NCI-H187 (cell line): ENCODE results near the gene HCRTR2.
"Not testable (repeated sequence)": the region's sequence is repeated elsewhere in the genome, so short reads cannot be mapped to it uniquely, and the experiment has no call there.

Experiments used
- DNase-seq, 2 experiments: peaks; one replicate each; lab custom pipeline; 2025; lab: John Stamatoyannopoulos, UW

HCRTR2 gene

GRCh38 chr6:55220961-55221360 is 46.6 kb downstream of the HCRTR2 start:
- no peak for DNase-seq

DNA sequence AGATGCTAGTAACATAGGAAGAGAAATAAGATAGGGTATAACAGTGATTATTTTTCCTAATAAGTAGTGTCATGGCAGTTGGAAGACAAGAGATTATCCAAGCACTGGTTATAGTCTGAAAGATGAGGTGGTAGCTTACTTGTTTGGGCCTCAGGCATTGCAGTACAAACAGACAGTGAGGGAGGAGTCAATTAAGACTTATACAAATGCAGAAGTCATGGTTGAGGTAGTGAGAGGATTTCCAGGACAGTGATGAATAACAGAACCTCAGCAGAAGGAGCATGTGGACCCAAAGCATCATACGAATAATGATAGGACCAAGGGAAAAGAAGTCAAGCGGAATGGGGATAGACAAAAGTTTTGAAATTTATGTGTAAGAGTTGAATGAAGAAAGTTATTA is 53.5 kb downstream of the HCRTR2 start:
- DNase-seq: no peak

GRCh38 chr6:55239099-55239498 is 64.8 kb downstream of the HCRTR2 start:
- no peak for DNase-seq

DNA sequence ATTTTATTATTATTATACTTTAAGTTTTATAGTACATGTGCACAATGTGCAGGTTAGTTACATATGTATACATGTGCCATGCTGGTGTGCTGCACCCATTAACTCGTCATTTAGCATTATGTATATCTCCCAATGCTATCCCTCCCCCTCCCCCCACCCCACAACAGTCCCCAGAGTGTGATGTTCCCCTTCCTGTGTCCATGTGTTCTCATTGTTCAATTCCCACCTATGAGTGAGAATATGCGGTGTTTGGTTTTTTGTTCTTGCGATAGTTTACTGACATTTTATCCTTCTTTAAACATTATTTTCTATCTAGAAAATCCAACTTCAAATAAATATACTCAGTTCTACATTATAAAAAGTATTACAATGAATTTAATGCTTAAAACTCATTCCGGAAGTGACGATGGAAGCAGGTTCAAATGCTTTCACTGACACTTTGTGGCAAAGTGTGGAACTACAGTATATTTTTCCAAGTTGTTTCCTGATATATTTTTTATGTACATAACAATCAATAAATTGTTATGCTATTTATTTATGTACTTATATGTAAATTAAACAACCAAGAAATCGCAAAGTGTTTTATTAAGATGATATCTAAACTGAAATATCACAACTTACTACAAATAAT is 66.8 kb downstream of the HCRTR2 start:
- DNase-seq: not testable (repeated sequence)

DNA sequence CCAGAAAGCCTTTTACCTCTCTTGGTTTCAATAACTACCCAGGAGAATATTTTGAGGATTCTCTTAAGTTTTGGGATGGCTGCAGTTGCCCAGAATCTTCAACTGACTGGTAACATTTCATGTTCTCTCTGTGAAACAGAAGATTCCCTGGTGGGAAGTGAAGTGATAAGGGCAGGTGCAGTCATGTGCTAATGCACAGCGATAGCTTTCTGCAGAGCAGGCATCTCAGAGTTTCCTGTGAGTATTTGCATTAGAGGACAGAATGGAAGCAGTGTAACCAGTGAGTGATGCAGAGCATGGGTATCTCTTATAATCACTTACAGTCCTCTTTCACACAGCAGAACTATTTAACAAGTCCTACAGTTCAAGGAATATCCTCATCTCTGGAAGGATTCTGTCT is 76.1 kb downstream of the HCRTR2 start:
- no peak for DNase-seq

- no peak for DNase-seq
These were observed 80.8 kb downstream of the HCRTR2 start for GRCh38 chr6:55255113-55255512.

DNA sequence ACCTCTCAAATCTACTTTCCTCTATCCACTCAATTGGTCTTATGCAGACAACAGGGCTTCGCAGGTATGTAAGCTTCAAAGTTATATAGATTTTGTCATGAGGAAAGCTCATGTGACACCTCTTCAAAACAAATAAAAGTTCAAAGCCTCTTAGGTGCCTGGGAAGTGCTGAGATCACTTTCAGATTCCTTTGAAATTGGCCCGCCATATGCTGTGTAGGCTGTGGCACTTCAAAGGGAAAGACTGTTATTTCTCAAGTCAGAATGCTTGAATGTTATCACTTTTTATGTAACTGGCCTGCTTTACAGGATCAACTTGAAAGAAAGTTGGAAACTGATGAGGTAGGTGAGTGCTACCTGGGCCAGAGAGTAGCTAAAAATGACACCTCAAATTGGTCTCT is 85.9 kb downstream of the HCRTR2 start:
- DNase-seq: no peak

- DNase-seq: no peak
These were observed 91.2 kb downstream of the HCRTR2 start for GRCh38 chr6:55265409-55266114.

DNA sequence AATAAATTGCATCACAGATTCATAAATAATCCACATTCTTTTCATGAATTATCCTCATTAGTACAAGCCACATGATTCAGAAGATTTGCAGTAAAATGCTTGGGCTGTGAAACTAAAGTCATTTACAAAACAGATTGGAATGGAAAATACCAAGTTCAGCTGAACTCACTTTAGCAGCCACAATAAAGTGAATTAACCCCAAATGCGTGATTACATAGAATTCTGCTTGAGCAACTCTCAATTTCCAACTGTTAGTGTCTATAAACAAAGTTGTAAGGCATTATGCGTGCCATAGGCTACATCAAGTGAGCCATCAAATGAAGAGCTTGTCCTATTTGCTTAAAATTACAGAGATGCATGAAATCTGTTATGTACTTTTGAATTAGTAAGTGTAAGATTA is 92.6 kb downstream of the HCRTR2 start:
- no peak for DNase-seq

GRCh38 chr6:55276745-55277530 is 102.6 kb downstream of the HCRTR2 start:
- peak in 1 of 2 experiments; percentile 56 for DNase-seq

DNA sequence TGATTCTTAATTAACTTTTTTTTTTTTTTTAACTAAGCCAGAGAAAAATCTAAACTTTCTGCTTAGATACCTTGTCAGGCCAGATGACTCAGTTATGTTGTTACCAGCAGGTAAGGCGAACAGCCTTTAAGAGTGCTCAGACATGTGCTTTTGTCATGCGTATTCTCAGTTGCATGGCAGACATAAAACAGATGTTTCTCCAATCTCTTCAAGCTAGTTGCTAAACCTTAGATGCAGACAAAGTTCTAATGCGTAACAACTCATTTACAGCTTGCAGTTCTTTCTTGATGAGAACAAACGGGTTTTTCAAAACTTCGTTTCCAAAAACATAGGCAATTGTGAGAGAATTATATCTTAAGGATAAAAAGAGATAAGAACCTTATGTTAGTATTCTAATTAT is 103.3 kb downstream of the HCRTR2 start:
- no peak for DNase-seq

DNA sequence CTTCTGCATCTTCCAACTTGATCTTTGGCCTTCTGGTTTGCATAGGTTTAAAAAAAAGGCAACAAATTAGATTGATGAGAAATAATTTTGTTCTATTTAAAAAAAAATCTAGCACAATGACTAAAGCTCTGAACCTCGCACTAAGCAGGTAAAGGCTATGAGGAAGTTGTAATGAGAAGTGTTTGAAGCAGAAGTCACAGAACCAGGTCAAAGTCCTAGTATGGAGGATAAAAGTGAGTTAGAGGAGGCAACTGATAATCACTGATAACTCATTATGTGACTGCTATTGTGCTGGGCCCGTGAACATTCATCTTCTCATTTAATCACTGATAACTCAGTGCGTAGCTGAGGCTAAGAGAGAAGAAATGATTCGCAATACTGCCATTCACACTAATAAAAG is 106.9 kb downstream of the HCRTR2 start:
- DNase-seq: no peak

DNA sequence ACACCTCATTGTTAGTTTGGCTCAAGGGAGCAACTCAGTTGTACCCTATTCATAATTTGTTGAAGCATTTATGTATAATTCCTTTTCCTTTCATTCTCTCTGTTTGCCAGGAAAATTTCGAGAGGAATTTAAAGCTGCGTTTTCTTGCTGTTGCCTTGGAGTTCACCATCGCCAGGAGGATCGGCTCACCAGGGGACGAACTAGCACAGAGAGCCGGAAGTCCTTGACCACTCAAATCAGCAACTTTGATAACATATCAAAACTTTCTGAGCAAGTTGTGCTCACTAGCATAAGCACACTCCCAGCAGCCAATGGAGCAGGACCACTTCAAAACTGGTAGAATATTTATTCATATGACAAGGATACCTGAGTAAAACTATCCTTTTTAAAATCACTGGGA is 107.8 kb downstream of the HCRTR2 start:
- DNase-seq: no peak

- no peak for DNase-seq
These were observed 112.5 kb downstream of the HCRTR2 start for GRCh38 chr6:55286824-55287223.

DNA sequence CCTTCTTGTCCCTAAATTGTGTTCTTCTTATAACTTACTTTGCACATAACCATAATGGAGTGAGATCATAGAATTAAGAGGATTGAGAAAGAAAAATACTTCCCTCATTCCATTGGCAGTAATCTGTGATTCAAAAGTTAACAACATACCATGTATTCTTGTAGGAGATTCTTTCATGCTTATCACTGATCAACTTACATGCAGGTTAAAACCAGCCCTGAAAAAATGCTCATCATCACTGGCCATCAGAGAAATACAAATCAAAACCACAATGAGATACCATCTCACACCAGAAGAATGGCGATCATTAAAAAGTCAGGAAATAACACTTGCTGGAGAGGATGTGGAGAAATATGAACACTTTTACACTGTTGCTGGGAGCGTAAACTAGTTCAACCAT is 116.4 kb downstream of the HCRTR2 start:
- DNase-seq: no peak

DNA sequence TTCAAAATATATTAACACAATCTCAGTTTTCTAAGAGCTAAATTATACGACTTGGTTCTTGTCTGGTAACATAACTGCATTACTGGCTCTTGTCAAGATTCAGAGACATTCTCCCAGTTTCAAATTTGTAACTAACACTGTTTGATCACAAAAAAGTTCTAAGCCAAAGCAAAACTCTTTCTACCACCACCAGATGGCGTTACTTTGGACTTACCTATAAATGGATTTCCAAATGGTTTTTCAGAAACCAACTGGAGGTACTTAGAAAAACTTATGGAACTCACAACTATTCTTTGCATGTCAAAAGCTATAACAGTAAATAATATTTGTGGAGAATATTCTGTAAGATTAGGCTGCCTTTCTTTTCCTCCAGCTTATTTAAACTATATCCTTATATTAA is 118.8 kb downstream of the HCRTR2 start:
- DNase-seq: no peak

- DNase-seq: not testable (repeated sequence)
These were observed 122.9 kb downstream of the HCRTR2 start for GRCh38 chr6:55297214-55297613.

DNA sequence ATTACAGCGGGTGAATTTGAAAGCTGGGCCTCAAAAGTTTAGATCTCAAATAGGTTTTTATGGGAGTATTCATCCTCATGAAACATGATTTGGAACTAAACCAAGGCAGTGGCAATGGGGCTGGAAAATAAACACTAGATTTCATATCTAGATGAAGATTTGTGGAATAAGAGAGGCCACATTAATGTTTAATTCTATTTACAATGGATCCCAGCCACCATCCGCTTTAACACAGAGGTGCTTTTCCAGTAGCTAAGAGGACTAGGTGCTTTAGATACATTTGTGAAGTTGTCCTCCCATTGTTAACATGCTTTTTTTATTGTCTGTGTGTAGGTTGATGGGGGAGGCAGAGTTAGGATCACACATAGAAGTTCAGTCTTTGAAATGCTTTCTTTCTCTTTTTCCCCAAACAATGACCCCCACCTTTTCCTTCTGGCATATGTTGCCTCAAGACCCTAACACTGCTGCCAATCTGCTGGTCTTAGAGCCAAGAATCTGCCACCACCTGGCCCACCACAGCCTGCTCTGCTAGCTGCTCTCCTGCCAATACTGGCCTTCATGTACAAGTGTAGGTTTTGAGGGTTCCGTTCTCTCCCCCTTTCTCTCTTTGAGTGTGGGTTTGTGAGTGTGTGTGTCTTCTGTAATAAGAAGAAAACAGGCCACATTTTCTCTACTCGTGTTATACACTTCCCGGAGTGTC is 125.1 kb downstream of the HCRTR2 start:
- no peak for DNase-seq

DNA sequence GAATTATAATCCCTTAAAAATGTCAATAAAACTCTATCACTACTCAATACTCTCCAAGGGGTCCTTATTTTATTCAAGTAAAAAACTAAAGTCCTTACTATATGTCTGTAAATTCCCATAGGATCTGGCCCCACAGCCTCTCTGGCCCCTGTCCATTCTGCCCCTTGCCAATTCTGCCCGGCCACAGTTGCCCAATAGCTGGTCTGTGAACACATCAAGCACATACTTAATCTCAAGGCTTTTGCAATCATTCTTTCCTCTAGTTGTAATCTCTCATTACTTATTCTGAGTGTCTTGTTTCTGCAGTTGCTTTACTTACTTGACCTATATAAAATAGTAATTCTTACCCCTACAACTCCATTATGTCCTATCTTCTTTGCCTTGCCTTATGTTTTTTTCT is 130.4 kb downstream of the HCRTR2 start:
- no peak for DNase-seq

DNA sequence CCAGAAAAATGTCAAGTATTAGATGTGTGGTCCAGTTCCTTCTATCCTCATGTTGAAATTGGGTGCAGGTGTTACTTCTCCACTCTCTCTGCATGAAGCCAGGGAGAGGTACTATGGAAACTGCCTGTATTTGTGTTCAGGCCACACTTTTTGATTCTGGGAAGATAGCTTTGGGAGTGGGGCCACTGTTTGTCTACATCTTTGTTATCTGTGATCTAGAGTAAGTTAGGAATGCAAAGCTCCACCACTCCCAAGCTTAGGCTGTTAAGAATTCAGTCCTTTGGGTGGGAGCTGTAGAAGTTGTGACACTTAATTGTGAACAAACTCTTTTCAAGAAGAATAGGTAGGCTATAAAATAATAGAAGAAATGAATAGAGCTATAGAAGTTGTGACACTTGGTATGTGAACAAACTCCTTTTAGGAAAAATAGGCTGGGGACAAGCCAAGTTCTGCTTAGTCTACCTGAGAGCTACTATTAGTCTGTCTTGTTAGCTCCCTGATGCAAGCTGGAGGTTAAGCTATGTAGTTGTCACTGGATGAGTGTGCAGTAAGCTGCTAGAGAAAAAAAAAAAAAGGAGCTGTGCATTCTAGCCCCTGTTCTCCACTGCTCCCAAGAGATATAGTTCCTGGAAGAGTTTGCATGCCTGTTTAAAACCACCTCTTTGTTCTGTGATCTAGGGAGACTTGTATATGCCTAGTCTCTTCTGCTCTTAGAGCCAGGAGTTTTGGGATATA is 145.8 kb downstream of the HCRTR2 start:
- no peak for DNase-seq

GRCh38 chr6:55320696-55321086 is 146.4 kb downstream of the HCRTR2 start:
- DNase-seq: no peak

DNA sequence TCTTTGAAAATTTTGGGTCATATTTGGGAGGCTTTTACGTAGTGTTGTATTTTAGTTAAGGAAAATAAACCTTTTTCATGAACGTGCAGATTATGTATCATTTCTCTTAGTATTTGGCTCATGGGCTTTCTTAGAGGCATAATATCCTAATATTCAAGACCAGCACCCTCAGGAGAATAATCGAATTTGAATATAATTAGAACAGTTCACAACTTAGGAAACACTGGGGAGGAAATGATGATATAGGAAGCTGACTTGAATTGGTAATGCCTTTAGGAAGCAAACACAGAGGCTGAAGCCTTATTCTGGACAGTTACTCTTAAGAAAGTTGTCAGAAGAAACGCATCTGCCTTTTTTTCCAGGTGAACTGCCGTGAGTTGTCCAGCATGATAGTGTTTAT is 152.9 kb downstream of the HCRTR2 start, which contains the start of gene GFRAL:
Gene GFRAL, plus strand, starts transcription at position 301 of the 400 bp plus-strand sequence. Its CDS starts 86 bp downstream, at position 387.
- DNase-seq: no peak
